Mammary epithelial cell (primary cell): ENCODE results near the gene RNF169.

Source experiments
- EZH2 ChIP-seq: IDR thresholded peaks from 2 replicates; pipeline ENCODE4 v1.6.1; 2012; ENCODE audit warnings: low read length, inconsistent platforms, borderline replicate concordance
- TF ChIP-seq, protein P1 (sequence below), 2 donors: IDR thresholded peaks in 1 of 2; conservative IDR thresholded peaks in 1 of 2; 2 replicates each; pipeline ENCODE4 v1.5.1; 2011 to 2012; ENCODE audit warnings: inconsistent platforms in 2 of 2, low read length in 2 of 2, mild to moderate bottlenecking in 2 of 2, control low read depth in 1 of 2, low read depth in 1 of 2; ENCODE audit not compliant: insufficient read depth in 1 of 2; ENCODE audit errors: extremely low read depth in 1 of 2

GRCh38 chr11:74714904-74715303 is 33.7 kb upstream of the RNF169 start:
- TF ChIP-seq, protein P1, sequence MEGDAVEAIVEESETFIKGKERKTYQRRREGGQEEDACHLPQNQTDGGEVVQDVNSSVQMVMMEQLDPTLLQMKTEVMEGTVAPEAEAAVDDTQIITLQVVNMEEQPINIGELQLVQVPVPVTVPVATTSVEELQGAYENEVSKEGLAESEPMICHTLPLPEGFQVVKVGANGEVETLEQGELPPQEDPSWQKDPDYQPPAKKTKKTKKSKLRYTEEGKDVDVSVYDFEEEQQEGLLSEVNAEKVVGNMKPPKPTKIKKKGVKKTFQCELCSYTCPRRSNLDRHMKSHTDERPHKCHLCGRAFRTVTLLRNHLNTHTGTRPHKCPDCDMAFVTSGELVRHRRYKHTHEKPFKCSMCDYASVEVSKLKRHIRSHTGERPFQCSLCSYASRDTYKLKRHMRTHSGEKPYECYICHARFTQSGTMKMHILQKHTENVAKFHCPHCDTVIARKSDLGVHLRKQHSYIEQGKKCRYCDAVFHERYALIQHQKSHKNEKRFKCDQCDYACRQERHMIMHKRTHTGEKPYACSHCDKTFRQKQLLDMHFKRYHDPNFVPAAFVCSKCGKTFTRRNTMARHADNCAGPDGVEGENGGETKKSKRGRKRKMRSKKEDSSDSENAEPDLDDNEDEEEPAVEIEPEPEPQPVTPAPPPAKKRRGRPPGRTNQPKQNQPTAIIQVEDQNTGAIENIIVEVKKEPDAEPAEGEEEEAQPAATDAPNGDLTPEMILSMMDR (conservative IDR thresholded peaks at IDR 0.05 in 1 of 2, IDR thresholded peaks at IDR 0.05 in 1 of 2; ENCODE audit: extremely low read depth in 1 of 2, insufficient read depth in 1 of 2, low read depth in 1 of 2, low read length in 2 of 2): no peak
- no peak for TF ChIP-seq EZH2
